HG03378 (cell line): ENCODE measurements around the gene NUDT14.

Source experiments
- ATAC-seq: cut with Tn5 transposase; IDR thresholded peaks from one replicate; pipeline ENCODE4 v1.9.1; 2021; ENCODE audit warnings: mild to moderate bottlenecking, moderate library complexity; ENCODE audit not compliant: unreplicated experiment

NUDT14 gene

DNA sequence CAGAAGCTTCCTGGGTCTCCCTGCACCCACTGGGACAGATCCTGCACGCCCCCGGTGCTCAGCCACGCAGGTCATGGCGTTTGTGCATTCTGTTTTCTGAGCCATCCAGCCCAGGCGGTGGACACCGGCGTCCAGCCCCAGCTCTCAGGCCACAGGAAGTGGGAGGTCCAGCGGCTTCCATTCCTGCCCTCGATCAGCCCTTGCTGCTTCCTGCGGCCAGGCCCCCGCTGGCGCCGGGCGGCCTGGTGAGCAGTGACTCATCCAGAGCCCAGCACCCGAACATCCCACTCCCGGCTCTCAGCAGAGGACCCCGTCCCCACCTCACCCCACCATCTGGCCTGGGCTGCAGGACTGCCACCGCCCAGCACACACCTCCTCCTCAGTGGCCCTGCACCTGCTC, 18.0 kb upstream of the NUDT14 start:
- ATAC-seq = no peak

DNA sequence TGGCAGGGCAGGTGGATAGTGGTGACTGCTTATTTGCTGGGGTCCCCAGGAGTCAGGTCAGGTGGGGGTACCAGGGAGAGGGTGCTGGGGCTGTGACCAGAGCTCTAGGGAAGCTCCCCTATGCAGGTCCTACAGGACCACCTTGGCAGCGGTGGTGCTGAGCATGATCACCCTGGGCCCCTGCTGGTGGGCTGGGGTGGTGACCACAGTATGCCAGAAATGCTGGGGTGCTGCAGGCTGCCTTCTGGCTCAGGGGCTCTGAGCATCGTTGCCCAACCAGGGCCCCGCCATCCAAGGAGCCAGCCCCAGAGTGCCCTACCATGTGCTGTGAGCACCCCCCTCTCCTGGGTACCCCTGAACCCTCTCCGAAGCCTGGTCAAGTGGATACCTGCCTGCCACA, 17.5 kb upstream of the NUDT14 start:
- ATAC-seq = no peak

- ATAC-seq = no peak
Measured at GRCh38 chr14:105197211-105197641, 16.1 kb upstream of the NUDT14 start.

DNA sequence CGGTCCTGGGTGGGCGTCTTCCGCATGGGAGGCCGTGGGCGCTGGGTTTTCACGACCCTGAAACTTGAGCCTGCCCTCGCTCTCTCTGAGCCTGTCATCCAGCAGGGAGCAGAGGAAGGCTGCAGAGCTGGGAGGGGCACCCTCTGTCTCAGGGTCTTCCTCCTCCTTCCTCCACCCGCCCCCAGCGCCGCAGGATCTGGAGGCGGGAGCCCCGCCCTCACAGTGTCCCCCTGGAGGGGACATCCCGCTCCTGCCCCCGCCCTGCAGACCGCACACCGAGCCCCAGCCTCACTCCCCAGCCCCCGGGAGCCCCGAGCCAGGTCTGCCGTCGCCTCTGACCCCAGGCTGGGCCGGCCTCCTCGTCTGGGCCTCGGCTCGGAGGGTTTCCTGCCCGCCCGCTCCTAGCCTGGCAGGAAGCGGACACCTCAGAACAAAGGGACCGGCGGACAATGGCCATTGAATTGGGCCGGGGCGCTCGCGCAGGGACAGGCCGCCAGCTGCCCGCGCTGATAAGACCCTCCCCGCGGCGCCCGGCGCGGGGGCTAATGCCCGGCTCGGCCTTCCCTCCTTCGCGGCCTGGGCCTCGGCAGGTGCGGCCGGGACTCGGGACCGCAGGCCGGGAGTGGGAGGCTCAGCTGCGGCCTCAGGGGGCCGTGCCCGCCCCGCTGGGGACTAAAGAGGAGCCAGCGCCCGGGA, 15.3 kb upstream of the NUDT14 start:
- ATAC-seq = no peak

DNA sequence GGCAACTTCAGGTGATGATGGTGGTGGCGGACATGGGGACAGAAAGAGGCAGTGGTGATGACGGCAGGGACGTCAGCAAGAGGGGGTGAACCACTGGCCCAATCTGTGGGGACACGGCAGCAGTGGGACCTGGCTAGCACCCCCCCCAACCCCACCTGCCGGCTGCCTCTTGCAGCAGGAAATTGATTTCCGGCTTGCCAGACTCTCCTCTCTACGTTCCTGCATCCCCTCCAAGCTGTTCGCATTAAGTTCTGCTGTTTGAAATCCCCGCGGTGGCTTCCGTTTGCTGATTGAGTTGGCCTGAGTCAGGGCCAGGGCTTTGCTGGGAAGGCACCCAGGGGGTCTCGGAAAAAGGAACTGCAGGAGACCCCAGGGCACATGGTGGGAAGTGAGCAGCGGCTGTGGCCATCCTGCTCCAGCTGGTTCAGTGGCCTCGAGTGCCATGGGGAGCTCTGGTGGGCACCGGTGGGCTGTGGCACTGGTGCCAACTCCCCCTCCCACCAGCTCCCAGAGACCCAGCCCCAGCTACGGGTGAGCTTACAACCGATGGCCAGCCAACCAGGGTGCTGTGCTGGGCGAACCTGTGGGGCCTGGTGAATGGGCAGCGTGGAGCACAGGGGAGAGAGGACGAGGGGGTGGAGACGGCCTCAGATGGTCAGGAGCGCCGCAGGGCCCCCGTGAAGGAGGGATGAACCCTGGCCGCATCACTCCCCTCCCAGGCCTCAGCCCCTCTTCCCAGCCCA, 14.6 kb upstream of the NUDT14 start:
- ATAC-seq = no peak

DNA sequence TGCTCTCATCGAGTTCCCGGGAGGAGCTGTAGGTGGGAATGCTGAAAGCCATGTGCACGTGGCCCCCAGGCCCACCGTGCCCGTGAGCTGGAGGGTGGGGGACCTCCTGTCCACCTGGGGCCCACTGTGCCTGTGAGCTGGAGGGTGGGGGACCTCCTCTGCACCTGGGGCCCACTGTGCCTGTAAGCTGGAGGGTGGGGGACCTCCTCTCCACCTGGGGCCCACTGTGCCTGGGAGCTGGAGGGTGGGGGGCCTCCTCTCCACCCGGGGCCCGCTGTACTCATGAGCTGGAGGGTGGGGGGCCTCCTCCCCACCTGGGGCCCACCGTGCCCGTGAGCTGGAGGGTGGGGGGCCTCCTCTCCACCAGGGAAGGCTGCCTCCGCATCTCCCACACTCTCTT, 13.9 kb upstream of the NUDT14 start:
- ATAC-seq = no peak

- ATAC-seq = no peak
Measured at GRCh38 chr14:105193916-105194782, 13.0 kb upstream of the NUDT14 start.

GRCh38 chr14:105192866-105193731, 12.0 kb upstream of the NUDT14 start:
- ATAC-seq = no peak

GRCh38 chr14:105187935-105188524, 6.9 kb upstream of the NUDT14 start:
- no peak for ATAC-seq

DNA sequence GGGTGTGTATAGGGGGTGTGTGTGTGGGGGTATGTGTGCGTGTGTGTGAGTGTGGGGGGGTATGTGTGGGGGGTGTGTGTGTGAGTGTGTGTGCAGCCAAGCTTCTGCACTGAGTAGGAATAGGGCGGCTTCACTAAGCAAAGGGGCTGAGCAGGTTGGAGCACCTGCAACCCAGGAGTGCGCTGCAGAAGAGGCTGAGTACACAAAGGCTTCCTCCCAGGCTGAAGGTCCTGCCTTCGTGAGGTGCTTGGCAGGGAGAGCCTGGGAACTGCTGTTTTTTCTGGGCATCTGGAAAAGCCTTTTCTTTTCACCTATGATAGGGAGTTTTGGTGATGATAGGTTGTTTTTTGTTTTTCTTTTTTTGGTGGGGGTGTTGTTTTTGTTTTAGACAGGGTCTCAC, 6.0 kb upstream of the NUDT14 start:
- ATAC-seq = no peak

- ATAC-seq = no peak
Measured at GRCh38 chr14:105185973-105186372, 4.9 kb upstream of the NUDT14 start.

GRCh38 chr14:105185001-105185400, 3.9 kb upstream of the NUDT14 start:
- ATAC-seq = no peak

GRCh38 chr14:105184461-105184860, 3.3 kb upstream of the NUDT14 start:
- no peak for ATAC-seq

- no peak for ATAC-seq
Measured at GRCh38 chr14:105182296-105183020, 1.3 kb upstream of the NUDT14 start.

- ATAC-seq = no peak
Measured at GRCh38 chr14:105181549-105182295, 610 bp upstream of the NUDT14 start.

DNA sequence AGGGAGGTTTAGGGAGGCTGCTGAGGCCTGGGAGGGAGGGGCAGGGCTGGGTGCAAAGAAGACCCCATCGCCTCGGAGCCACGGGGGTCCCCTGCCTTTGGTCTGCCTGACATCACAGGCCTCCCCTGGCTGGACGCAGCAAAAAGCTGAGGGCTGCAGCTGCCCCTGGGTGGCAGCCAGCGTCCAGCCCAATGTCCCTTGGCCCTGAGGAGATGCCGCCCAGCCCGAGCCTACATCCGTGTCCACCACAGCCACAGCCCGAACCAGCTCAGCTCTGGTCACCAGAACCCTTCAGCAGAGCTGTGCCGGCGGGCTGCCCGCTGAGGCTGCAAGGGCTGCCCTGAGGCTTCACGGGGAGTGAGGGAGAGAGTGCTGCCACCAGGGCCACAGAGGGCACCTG, 1.9 kb downstream of the NUDT14 start:
- no peak for ATAC-seq

DNA sequence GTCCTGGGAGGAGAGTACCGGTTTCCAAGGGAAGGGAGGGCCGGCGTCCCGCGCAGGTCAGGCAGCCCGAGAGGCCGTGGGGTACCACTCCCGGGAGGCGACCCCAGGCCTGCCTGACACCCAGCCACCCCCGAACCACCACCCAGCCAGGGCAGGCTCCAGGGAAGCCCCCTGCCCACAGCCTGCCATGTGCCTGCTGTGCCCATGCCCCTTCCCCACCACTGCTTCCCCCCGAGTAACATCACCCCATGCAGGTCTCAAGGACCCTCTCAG, 2.3 kb downstream of the NUDT14 start:
- ATAC-seq = no peak

DNA sequence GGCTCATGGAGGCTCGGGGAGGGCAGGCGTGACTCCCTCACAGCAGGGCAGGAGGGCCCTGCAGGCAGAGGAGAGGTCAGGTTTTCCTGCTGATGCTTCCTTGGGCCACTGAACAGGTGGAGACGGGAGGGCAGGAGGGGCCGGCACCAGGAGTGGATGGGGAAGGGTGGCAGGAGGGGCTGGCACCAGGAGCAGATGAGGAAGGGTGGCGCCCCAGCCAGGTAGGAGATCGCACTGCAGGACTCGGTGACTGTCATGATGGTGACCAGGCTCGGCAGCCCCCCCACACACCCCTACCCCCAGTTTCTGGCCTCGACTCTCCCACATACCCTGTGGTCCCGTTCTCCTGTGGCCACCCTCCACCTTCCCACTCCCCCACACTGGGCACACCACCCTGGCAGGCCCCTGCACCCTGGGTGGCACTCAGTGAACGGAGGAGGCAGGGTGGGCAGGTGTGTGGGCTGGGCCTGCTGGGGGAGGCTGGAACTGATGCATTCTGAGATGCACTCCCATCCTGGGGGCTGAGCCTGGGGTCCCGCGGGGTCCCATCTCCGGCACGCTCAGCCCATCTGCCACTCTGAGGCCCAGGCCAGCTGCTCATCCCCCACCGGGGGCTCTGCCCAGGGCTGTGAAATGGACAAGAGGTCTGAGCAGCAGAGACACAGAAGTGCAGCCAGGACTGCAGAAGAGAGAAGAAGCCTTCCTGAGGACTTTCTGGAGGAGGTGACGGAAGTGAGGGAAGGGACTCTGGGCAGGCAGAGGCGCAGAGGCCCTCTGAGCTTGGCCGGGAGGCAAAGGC, 2.8 kb downstream of the NUDT14 start:
- ATAC-seq = no peak
